MM.1S (cell line): ENCODE results near the gene SYNDIG1.

Source experiments
- CTCF ChIP-seq: fragments of 300-600 bp; sonication (generic); IDR thresholded peaks from 2 replicates; pipeline ENCODE4 v1.5.1; 2016; ENCODE audit warnings: antibody characterized with exemption, low read length, mixed read lengths
- EZH2 ChIP-seq: fragments of 300-600 bp; sonication (generic); optimal IDR thresholded peaks from 2 replicates; pipeline ENCODE3; 2017; ENCODE audit warnings: low read depth, mild to moderate bottlenecking, antibody characterized with exemption, low read length, mixed read lengths

GRCh38 chr20:24697411-24697810, 228.0 kb downstream of the SYNDIG1 start:
- TF ChIP-seq CTCF (no peak), EZH2 (no peak)
